Astrocyte (in vitro differentiated cells and primary cell): ENCODE measurements around the gene AKTIP.

ENCODE experiments used
- CTCF ChIP-seq: IDR thresholded peaks from 2 replicates; pipeline ENCODE4 v1.5.1; 2011; ENCODE audit warnings: low read depth, mild to moderate bottlenecking, inconsistent platforms, low read length, moderate library complexity; ENCODE audit not compliant: insufficient read depth
- EZH2 ChIP-seq: IDR thresholded peaks from 2 replicates; pipeline ENCODE4 v1.6.1; 2012; ENCODE audit warnings: mild to moderate bottlenecking, low read length, inconsistent platforms; ENCODE audit not compliant: insufficient read depth

- TF ChIP-seq CTCF (no peak), EZH2 (no peak)
These were observed 1.7 kb downstream of the AKTIP start for GRCh38 chr16:53501216-53501859.
